ENCODE measurements around the gene NLRP3.
"Not testable (repeated sequence)": the region's sequence is repeated elsewhere in the genome, so short reads cannot be mapped to it uniquely, and the experiment has no call there.

The NLRP3 gene

GRCh38 chr1:247415423-247416361 is at the start of gene NLRP3:
Gene NLRP3, plus strand, starts transcription at chr1:247416173. Its CDS starts 2,628 bp downstream, at chr1:247418801.
- DNase-seq = no peak

GRCh38 chr1:247366345-247366744 is 49.6 kb upstream of the NLRP3 start:
- not testable (repeated sequence) for DNase-seq

GRCh38 chr1:247366926-247367645 is 48.9 kb upstream of the NLRP3 start:
- DNase-seq = no peak

DNA sequence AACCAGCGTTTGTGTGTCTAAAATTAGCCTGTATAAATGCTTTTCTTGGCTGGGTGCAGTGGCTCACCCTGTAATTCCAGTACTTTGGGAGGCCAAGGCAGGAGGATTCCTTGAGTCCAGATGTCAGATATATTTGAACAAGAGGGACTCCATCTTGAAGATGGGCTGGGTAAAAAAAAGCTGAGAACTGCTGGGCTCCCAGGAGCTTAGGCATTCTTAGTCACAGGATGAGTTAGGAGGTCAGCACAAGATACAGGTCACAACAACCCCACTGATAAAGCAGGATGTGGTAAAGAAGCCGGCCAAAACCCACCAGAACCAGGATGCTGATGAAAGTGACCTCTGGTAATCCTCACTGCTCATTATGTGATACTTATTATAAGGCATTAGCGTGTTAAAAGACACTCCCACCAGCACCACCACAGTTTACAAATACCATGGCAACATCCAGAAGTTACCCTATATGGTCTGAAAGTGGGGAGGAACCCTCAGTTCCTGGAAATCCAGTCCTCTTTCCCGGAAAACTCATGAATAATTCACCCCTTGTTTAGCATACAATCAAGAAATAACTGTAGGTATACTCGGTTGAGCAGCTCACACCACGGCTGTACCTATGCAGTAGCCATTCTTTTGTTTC is 48.1 kb upstream of the NLRP3 start:
- no peak for DNase-seq

DNA sequence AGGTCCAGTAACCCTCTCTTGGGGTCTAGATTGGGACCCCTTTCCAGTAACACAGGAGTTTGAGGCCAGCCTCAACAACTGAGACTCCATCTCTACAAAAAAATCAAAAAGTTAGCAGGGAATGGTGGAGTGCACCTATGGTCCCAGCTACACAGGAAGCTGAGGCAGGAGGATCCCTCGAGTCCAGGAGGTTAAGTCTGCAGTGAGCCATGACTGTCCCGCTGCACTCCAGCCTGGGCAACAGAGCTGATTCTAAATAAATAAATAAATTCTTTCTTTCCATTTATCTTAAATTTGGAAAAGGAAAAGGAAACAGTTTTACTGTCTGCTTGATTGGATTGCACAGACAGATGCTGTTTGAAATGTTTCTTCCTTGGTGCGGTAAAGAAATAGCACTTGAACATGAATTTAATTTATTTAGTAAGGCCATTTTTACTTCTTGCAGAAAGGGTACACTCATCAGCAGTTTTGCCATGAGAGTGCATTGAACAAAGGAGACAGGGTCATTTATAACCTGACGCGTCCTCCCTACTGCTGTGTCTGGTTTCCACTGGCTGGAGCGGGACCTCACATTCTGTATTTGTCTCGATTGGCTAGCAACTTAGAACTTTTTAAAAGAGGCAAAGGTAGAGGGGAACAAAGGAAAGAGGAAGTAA is 47.4 kb upstream of the NLRP3 start:
- no peak for DNase-seq

- no peak for DNase-seq
These were observed 44.9 kb upstream of the NLRP3 start for GRCh38 chr1:247370786-247371732.

DNA sequence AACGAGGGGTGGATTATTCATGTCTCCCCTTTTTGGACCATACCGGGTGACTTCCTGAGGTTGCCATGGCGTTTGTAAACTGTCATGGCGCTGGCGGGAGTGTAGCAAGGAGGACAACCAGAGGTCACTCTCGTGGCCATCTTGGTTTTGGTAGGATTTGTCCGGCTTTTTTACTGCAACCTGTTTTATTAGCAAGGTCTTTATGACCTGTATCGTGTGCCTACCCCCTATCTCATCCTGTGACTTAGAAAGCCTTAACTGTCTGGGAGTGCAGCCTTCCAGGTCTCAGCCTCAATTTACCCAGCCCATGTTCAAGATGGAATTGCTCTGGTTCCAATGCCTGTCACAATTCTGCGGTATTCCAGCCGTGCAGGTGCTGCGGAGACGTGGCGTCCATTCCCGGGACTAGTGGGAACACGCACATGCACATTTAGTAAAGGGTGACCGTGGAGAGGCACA is 44.1 kb upstream of the NLRP3 start:
- DNase-seq = no peak

DNA sequence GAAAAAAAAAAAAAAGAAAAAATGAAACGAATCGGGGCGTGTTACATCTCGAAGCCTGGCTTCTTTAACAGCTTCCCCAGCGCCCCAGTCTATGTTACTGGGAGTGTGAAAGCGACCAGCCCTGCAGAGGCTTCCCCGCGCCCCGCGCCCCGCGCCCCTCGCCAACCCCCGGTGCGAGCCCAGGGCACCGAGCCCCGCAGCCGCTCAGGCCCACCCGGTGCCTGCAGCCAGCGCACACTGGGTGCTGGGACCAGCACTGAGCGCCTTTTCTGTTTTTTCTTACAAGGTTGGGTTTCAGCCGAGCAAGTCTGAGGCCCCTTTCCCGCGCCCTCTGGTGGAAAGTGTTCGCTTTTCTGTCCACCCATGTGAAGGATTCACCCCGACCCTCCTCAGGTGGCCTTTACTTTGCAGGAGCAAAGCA is 42.2 kb upstream of the NLRP3 start:
- no peak for DNase-seq

GRCh38 chr1:247374651-247375334 is 41.2 kb upstream of the NLRP3 start:
- DNase-seq = not testable (repeated sequence)

- DNase-seq = no peak
These were observed 40.2 kb upstream of the NLRP3 start for GRCh38 chr1:247375747-247376146.

- DNase-seq = no peak
These were observed 39.3 kb upstream of the NLRP3 start for GRCh38 chr1:247376659-247377058.

DNA sequence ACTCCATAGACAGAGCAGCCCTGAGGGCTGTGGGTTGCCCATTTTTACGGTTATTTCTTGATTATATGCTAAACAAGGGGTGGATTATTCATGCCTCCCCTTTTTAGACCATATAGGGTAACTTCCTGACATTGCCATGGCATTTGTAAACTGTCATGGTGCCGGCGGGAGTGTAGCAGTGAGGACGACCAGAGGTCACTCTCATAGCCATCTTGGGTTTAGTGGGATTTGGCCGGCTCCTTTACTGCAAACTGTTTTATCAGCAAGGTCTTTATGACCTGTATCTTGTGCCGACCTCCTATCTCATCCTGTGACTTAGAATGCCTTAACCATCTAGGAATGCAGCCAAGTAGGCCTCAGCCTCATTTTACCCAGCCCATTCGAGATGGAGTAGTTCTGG is 38.3 kb upstream of the NLRP3 start:
- not testable (repeated sequence) for DNase-seq

DNA sequence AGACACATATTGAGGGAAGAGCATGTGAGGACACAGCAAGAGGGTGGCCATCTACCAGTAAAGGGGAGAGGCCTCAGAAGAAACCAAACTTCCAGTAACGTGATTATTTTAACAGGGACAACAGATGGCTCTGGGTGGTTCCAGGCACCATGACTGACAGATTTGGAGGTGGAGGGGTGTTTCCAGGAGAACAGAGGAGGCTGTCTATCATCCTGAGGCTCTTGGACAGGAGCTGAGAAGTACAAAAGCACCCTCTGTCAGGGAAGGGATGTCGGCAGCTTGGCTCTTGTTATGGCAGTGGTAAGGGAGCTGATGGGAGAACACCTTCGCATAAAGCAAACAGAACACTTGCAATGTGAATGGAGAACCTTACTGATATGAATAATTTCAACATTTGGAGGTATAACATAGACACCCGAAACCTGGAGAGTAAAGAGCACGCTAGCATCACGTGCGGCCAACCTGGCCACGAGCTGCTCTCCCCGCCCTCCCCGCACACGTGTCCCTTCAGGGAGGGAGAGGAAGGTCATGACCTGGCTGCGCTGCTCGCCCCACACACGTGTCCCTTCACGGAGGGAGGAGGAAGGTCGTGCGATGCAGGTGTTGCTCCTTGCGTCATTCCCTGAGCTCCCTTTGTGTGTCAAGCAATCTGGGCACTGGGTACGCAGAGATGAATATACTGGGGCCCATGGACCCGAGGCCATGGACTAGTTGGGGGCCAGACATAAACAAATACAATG is 37.5 kb upstream of the NLRP3 start:
- no peak for DNase-seq

- no peak for DNase-seq
These were observed 30.7 kb upstream of the NLRP3 start for GRCh38 chr1:247385283-247385682.

DNA sequence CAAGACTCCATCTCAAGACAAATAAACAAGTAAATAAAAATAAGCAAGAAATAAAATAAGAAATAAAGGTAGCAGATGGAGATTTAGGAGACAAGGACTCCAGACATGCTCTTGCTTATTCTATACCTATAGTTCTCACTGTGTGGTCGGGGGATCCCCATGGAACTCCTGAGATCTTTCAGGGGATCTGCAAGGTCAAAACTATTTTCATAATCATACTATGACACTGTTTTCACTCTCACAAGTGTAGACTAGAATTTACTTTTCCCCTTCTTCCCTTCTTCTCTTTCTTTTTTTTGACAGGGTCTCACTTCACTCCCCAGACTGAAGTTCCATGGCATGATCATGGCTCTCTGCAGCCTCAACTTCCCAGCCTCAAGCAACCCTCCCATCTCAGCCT is 29.8 kb upstream of the NLRP3 start:
- DNase-seq = no peak

DNA sequence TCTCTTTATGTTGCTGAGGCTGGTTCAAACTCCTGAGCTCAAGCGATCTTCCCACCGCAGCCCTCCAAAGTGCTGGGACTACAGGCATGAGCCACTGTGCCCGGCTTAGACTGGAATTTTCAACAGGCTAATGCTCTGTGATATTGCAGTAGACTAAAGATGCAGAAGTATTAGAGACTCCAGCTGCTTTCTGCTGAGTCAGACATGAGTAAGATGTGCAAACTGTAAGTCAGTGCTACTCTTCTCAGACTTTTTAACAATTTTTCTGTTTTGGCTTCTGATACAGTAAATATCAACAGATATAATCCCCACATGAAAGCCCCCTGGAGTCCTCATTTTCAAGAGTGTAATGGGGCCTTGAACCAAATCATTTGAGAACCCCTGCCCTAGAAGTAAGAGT is 29.3 kb upstream of the NLRP3 start:
- no peak for DNase-seq

GRCh38 chr1:247387096-247387495 is 28.9 kb upstream of the NLRP3 start:
- no peak for DNase-seq

GRCh38 chr1:247387565-247387964 is 28.4 kb upstream of the NLRP3 start:
- no peak for DNase-seq

DNA sequence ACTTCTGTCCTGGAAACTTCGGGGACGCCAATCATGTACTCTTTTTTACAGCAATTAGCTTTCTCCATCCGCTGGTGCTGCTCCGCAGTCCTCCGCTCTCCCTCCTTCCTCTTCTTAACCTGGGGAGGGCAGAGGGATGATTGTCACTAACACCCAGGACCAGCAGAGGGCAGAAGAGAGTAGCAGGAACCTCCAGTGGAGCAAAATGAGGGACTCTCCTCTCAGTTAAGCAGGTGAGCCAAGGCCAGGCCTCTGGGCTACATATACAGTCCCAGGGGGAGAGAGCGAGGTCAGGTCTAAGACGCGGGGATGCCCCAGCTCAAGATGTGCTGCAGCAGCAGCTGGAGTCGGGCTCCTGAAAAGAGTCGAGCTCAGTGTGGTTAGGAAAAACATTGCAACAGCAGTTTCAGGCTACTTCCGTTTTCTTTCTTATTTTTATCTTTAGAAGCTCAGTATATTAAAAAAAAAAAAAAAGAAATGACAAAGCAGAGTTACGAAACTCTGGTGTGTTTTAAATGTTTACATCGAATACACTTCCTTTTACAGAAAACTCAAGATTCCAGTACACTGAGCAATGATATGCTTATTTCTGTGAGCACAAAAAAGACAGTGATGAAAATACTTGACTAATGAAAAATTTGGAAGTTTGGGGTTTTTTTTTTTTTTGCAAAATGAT is 25.7 kb upstream of the NLRP3 start:
- DNase-seq = peak; percentile 46

- DNase-seq = no peak
These were observed 25.0 kb upstream of the NLRP3 start for GRCh38 chr1:247390996-247391395.
